Measurements from ENCODE around the gene ACAP1. TPM values are rescaled to one million over a fixed set of nuclear protein-coding genes. Genes with fewer than 3 reads are reported as not detected.
A peak's percentile ranks its signal among the peaks of the same experiment; 100 is the strongest.

The ACAP1 gene
- total and polyA plus RNA-seq, 12 donors: 2.4 to 23.4 (median 13.4) TPM

GRCh38 chr17:7327056-7327455 lies 9.3 kb upstream of the ACAP1 start:
- no peak for ATAC-seq
- Histone ChIP-seq H3K4me3 (no peak overlapping the region), H3K4me1 (peaks cover 0 to 25% (median 20%) of the 10 kb centered on the region in 9 donors), H3K27me3 (no peaks in the 10 kb centered on the region), H3K27ac (no peak overlapping the region), H3K36me3 (peaks cover 5 to 47% (median 28%) of the 10 kb centered on the region in 9 donors), H3K9me3 (no peaks in the 10 kb centered on the region)
- intact Hi-C loops (cut with DNase I): no loop called here
- 88 to 92% methylated on average over 7 of the region's 7 CpGs for WGBS, 2 donors
- TF ChIP-seq CTCF (IDR thresholded peaks at IDR 0.05): no peak
- DNase-seq: no peak

- no peak for TF ChIP-seq CTCF (IDR thresholded peaks at IDR 0.05)
- H3K27ac ChIP-seq: no peak overlapping the region
- WGBS, 2 donors: 81 to 88% methylated on average over 17 of the region's 17 CpGs
- no peaks in the 10 kb centered on the region for H3K9me3 ChIP-seq
- DNase-seq (no peak), ATAC-seq (no peak)
- peaks cover 2 to 43% (median 24%) of the 10 kb centered on the region in 9 donors for H3K36me3 ChIP-seq
- no peaks in the 10 kb centered on the region for H3K27me3 ChIP-seq
- intact Hi-C loops (cut with DNase I): no loop called here
- H3K4me1 ChIP-seq: peaks cover 0 to 30% (median 20%) of the 10 kb centered on the region in 9 donors
- H3K4me3 ChIP-seq: no peak overlapping the region
Measured at GRCh38 chr17:7327501-7327900, 8.8 kb upstream of the ACAP1 start.

GRCh38 chr17:7328009-7328408 lies 8.3 kb upstream of the ACAP1 start:
- no peak for DNase-seq
- Histone ChIP-seq H3K4me1 (peaks cover 0 to 30% (median 20%) of the 10 kb centered on the region in 9 donors), H3K27ac (peak overlapping the region in 3 of 10 donors; percentile 82 to 92 (median 89)), H3K27me3 (no peaks in the 10 kb centered on the region), H3K36me3 (peaks cover 0 to 38% (median 19%) of the 10 kb centered on the region in 9 donors), H3K4me3 (peak overlapping the region in 4 of 10 donors; percentile 81 to 93 (median 86)), H3K9me3 (no peaks in the 10 kb centered on the region)
- no peak for ATAC-seq
- no peak for TF ChIP-seq CTCF (IDR thresholded peaks at IDR 0.05)
- 64 to 83% methylated on average over 1 of the region's 1 CpG for WGBS, 2 donors
- intact Hi-C loops (cut with DNase I): no loop called here

- Histone ChIP-seq H3K36me3 (peaks cover 0 to 29% (median 10%) of the 10 kb centered on the region in 9 donors), H3K27me3 (peaks cover 0 to 6% (median 0%) of the 10 kb centered on the region in 7 donors), H3K4me1 (peaks cover 0 to 30% (median 20%) of the 10 kb centered on the region in 9 donors), H3K9me3 (no peaks in the 10 kb centered on the region), H3K27ac (peak within 1 kb of the TSS; percentile 55 to 96 (median 89)), H3K4me3 (peak within 1 kb of the TSS; percentile 70 to 94 (median 85))
- TF ChIP-seq CTCF (IDR thresholded peaks at IDR 0.05): peak in 2 of 9 donors; percentile 8 to 17
- DNase-seq: no peak
- intact Hi-C loops (cut with DNase I): loop anchor here in 2 of 10 donors (1.0 kb wide), 2 partner anchors 22 to 48 kb away; partner anchors contain the start of genes EIF5A (in 1 of the 2) and SLC2A4 (in 1 of the 2)
- peak in 4 of 8 donors; percentile 1 to 34 (median 13) for ATAC-seq
- 1% methylated on average over 50 of the region's 50 CpGs for WGBS, 2 donors
Measured at GRCh38 chr17:7328840-7329373, 7.4 kb upstream of the ACAP1 start, which contains the start of gene NEURL4. NEURL4 (minus strand) TSS chr17:7329335; CDS start chr17:7329312, 23 bp downstream.

All from heart right ventricle (tissue), 16 donors.